Endodermal cell (in vitro differentiated cells): ENCODE results near the gene SESN1. TPM values are rescaled to one million over a fixed set of nuclear protein-coding genes. Genes with fewer than 3 reads are reported as not detected.

Experiments
- DNase-seq: peaks from one replicate; pipeline ENCODE4 v3.0.0-alpha.2; 2017
- H3K27ac ChIP-seq: 2 replicates; pipeline ENCODE4 v1.5.1; 2013; ENCODE audit warnings: mild to moderate bottlenecking, low read depth, low read length, moderate library complexity
- H3K27me3 ChIP-seq: 2 replicates; pipeline ENCODE4 v1.6.1; 2013; ENCODE audit warnings: mild to moderate bottlenecking, low read length, moderate library complexity; ENCODE audit not compliant: insufficient read depth, control insufficient read depth, poor library complexity, severe bottlenecking
- H3K36me3 ChIP-seq: 2 replicates; pipeline ENCODE4 v1.7.0; 2013; ENCODE audit warnings: mild to moderate bottlenecking, low read length, moderate library complexity; ENCODE audit not compliant: control insufficient read depth, insufficient read depth
- H3K4me1 ChIP-seq: one replicate; pipeline ENCODE4 v1.7.0; 2013; ENCODE audit warnings: low read length; ENCODE audit not compliant: control insufficient read depth, insufficient read depth
- H3K4me3 ChIP-seq: 2 replicates; pipeline ENCODE4 v1.5.1; 2013; ENCODE audit warnings: mild to moderate bottlenecking, low read length, moderate library complexity
- H3K9ac ChIP-seq: 2 replicates; pipeline ENCODE4 v1.6.1; 2013; ENCODE audit warnings: mild to moderate bottlenecking, low read length, moderate library complexity; ENCODE audit not compliant: poor library complexity, severe bottlenecking; ENCODE audit errors: extremely low read depth
- H3K9me3 ChIP-seq: 2 replicates; pipeline ENCODE4 v1.6.1; 2013; ENCODE audit warnings: mild to moderate bottlenecking, low read length, moderate library complexity; ENCODE audit not compliant: control insufficient read depth
- H3K27ac Mint-ChIP-seq: 2 replicates; pipeline ENCODE4 v1.8.0; 2020; ENCODE audit warnings: mixed read lengths
- H3K27me3 Mint-ChIP-seq: 2 replicates; pipeline ENCODE4 v1.8.0; 2021; ENCODE audit warnings: mild to moderate bottlenecking, mixed read lengths; ENCODE audit not compliant: insufficient read depth
- H3K36me3 Mint-ChIP-seq: 2 replicates; pipeline ENCODE4 v1.8.0; 2020; ENCODE audit warnings: low read depth, mixed read lengths
- H3K4me1 Mint-ChIP-seq: 2 replicates; pipeline ENCODE4 v1.8.0; 2020; ENCODE audit warnings: mixed read lengths
- H3K4me3 Mint-ChIP-seq: 2 replicates; pipeline ENCODE4 v1.8.0; 2020; ENCODE audit warnings: mild to moderate bottlenecking, moderate library complexity, mixed read lengths
- H3K9me3 Mint-ChIP-seq: 2 replicates; pipeline ENCODE4 v1.8.0; 2020; ENCODE audit warnings: mild to moderate bottlenecking, mixed read lengths
- CTCF ChIP-seq: fragments of 200-600 bp; sonication (generic); conservative IDR thresholded peaks from 2 replicates; pipeline ENCODE4 v1.5.0; 2021; ENCODE audit warnings: antibody characterized with exemption, mild to moderate bottlenecking
- WGBS, 2 experiments: methylation state at CpG; one replicate each; pipeline versions ENCODE4 v1.1.5 to v1.1.7; 2013; ENCODE audit warnings: missing lambda C conversion rate in 2 of 2, mixed read lengths in 1 of 2; ENCODE audit not compliant: insufficient coverage in 1 of 2, insufficient read length in 1 of 2; 5-methylcytosine and 5-hydroxymethylcytosine counted together
- total RNA-seq, 2 donors: library from RNA; stranded (reverse); fragmentation: NEBNext Ultra II Directional in 1 of 2; extraction: Animal tissue kit (Norgen Biotek cat#: 25700) in 1 of 2; gene quantifications; 2 replicates in 1 of 2; 3 replicates in 1 of 2; pipeline ENCODE4 v1.2.1, GENCODE V29; 2021

Gene SESN1
- total RNA-seq, 2 donors from 2014 or later: 7.5 to 13.1 TPM

- peak; percentile 97 for DNase-seq
- H3K27me3 ChIP-seq: no peaks in the 10 kb centered on the region
- no peaks in the 10 kb centered on the region for H3K9me3 ChIP-seq
- H3K36me3 ChIP-seq: no peaks in the 10 kb centered on the region
- Mint-ChIP-seq H3K9me3 (no peaks in the 10 kb centered on the region), H3K4me3 (peak within 1 kb of the TSS; percentile 80), H3K27ac (peak within 1 kb of the TSS; percentile 99), H3K4me1 (peaks cover 17% of the 10 kb centered on the region), H3K36me3 (no peaks in the 10 kb centered on the region), H3K27me3 (no peaks in the 10 kb centered on the region)
- H3K9ac ChIP-seq: peak within 1 kb of the TSS; percentile 85
- WGBS, 2 experiments: 0% methylated on average over 24 to 49 of the region's 49 CpGs
- peak within 1 kb of the TSS; percentile 92 for H3K4me3 ChIP-seq
- TF ChIP-seq CTCF: no peak
- peak within 1 kb of the TSS; percentile 98 for H3K27ac ChIP-seq
- H3K4me1 ChIP-seq: peaks cover 5% of the 10 kb centered on the region
Measured at GRCh38 chr6:109095036-109095834, 589 bp upstream of the SESN1 start, which contains the start of gene CEP57L1. Gene CEP57L1, plus strand, starts transcription at chr6:109095507. Its CDS starts 49,715 bp downstream, at chr6:109145222.

GRCh38 chr6:109093732-109094415 is 772 bp downstream of the SESN1 start:
- Histone ChIP-seq H3K4me3 (peak overlapping the region; percentile 92), H3K4me1 (peaks cover 5% of the 10 kb centered on the region), H3K27me3 (no peaks in the 10 kb centered on the region), H3K27ac (no peak overlapping the region), H3K9ac (peak overlapping the region; percentile 85), H3K9me3 (no peaks in the 10 kb centered on the region), H3K36me3 (no peaks in the 10 kb centered on the region)
- Mint-ChIP-seq H3K36me3 (no peaks in the 10 kb centered on the region), H3K9me3 (no peaks in the 10 kb centered on the region), H3K4me1 (peaks cover 26% of the 10 kb centered on the region), H3K4me3 (peak overlapping the region; percentile 80), H3K27ac (peak overlapping the region; percentile 79), H3K27me3 (no peaks in the 10 kb centered on the region)
- TF ChIP-seq CTCF: no peak
- 1 to 2% methylated on average over 14 to 18 of the region's 19 CpGs for WGBS, 2 experiments
- DNase-seq: no peak

DNA sequence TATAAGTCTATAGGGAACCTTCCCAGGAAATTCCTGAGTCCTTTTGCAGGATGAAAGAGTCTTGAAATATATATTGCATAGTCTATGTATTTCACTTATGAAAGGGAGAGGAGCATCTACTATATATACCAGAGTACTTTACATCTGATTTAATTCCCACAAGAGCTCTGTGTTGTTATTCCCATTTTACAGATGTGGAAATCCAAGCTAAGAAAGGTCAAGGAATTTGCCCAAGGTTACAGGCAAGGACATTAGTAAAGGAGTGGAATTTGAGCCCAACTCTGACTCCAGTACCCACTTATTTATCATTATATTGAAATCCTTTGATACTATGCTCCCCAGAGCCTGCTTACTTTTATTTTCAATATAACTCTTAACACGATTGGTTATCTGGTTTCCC is 2.6 kb downstream of the SESN1 start:
- Histone ChIP-seq H3K9me3 (no peaks in the 10 kb centered on the region), H3K4me3 (peak overlapping the region; percentile 92), H3K27me3 (no peaks in the 10 kb centered on the region), H3K4me1 (peaks cover 5% of the 10 kb centered on the region), H3K9ac (no peak overlapping the region), H3K27ac (no peak overlapping the region), H3K36me3 (no peaks in the 10 kb centered on the region)
- Mint-ChIP-seq H3K27ac (no peak overlapping the region), H3K4me1 (peaks cover 26% of the 10 kb centered on the region), H3K36me3 (no peaks in the 10 kb centered on the region), H3K27me3 (no peaks in the 10 kb centered on the region), H3K9me3 (no peaks in the 10 kb centered on the region), H3K4me3 (peak overlapping the region; percentile 80)
- 86% methylated on average over 1 of the region's 1 CpG; no CpG with 5 or more reads in 1 of the 2 experiments for WGBS, 2 experiments
- no peak for TF ChIP-seq CTCF
- DNase-seq: no peak
